GM10248 (cell line): Measurements from ENCODE around the gene CTCFL.

ENCODE experiments used
- CTCF ChIA-PET: fragments of 300-600 bp; sonication (Branson Sonifier 250); formaldehyde crosslinking; extraction: SDS; loops from one replicate; lab custom pipeline; 2021; ENCODE audit warnings: antibody characterized with exemption; lab: Yijun Ruan, JAX
- POLR2A ChIA-PET: fragments of 350-650 bp; sonication (Branson Sonifier 250); formaldehyde crosslinking; extraction: SDS; loops from one replicate; lab custom pipeline; 2020; ENCODE audit warnings: antibody characterized with exemption; lab: Yijun Ruan, JAX
- DNase-seq: peaks from one replicate; pipeline ENCODE4 v3.0.0; 2012; ENCODE audit errors: extremely low spot score
- TF ChIP-seq, protein P1 (sequence below): IDR thresholded peaks from 2 replicates; pipeline ENCODE4 v1.5.1; 2012; ENCODE audit warnings: mild to moderate bottlenecking, low read depth; ENCODE audit errors: extremely low read depth, missing control alignments, control extremely low read depth

CTCFL gene

DNA sequence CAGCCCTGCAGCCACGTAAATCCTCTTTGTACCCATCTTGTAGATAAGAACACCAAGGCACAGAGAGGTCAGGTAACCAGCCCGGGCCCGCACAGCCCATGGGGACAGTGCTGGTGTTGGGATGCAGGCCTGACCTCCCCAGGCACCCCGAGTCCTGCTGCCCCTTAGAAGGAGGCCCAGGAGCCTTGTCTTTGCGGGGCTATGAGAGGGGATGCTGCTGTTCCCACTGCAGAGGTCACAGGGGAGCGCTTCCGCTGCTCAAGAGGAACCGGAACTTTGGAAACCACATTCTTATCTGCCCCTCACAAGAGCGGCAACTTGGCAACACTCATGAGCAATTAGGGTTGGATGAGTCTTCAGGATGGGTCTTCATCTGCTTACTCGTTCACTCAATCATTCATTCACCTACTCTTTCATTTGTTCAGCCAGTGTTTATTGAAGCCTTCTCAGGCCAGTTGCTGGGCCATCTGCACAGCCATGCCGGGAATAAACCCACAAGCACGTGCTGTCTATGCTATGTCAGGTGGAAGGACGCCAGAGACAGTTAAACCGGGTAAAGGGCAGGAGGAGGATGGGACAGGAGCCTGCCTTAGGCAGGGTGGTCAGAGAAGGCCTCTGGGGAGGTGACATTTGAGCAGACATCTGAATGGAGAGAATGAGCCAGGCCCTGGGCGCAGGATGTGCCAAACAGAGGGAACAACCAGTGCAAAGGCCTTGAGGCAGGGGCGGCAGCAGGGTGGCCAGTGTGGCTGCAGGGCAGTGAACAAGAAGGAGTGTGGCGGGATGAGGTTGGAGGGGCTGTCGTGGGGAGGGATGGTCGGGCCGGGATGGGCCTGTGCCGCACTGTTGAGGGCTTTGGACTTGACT lies 72.9 kb downstream of the CTCFL start:
- ChIA-PET CTCF (interaction anchor here (1.0 kb wide), 1 partner anchor 15 kb away, joined by 3 read pairs; no protein-coding TSS in a partner anchor), POLR2A (no interaction called here)
- TF ChIP-seq, protein P1, sequence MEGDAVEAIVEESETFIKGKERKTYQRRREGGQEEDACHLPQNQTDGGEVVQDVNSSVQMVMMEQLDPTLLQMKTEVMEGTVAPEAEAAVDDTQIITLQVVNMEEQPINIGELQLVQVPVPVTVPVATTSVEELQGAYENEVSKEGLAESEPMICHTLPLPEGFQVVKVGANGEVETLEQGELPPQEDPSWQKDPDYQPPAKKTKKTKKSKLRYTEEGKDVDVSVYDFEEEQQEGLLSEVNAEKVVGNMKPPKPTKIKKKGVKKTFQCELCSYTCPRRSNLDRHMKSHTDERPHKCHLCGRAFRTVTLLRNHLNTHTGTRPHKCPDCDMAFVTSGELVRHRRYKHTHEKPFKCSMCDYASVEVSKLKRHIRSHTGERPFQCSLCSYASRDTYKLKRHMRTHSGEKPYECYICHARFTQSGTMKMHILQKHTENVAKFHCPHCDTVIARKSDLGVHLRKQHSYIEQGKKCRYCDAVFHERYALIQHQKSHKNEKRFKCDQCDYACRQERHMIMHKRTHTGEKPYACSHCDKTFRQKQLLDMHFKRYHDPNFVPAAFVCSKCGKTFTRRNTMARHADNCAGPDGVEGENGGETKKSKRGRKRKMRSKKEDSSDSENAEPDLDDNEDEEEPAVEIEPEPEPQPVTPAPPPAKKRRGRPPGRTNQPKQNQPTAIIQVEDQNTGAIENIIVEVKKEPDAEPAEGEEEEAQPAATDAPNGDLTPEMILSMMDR: no peak
- DNase-seq: no peak

DNA sequence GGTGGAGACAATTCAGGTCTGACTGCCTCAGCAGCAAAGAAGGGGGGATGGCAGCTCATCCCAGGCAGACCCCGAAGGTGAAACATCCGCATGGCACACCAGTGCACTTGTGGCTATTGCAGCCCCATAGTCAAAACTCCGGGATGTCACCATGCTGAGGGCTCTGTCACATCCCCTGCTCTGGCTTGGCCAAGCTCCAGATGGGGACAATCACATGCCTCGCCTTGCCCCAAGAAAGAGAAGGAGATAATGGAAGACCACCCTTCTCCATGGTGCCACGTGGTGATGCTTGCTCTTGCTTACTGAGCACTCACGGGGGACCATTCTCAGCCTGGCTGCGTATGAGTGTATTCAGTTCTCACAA lies 73.5 kb downstream of the CTCFL start:
- no peak for DNase-seq
- TF ChIP-seq, protein P1: no peak
- CTCF ChIA-PET: interaction anchor here (1.0 kb wide), 1 partner anchor 16 kb away, joined by 3 read pairs; no protein-coding TSS in a partner anchor
- POLR2A ChIA-PET: no interaction called here

DNA sequence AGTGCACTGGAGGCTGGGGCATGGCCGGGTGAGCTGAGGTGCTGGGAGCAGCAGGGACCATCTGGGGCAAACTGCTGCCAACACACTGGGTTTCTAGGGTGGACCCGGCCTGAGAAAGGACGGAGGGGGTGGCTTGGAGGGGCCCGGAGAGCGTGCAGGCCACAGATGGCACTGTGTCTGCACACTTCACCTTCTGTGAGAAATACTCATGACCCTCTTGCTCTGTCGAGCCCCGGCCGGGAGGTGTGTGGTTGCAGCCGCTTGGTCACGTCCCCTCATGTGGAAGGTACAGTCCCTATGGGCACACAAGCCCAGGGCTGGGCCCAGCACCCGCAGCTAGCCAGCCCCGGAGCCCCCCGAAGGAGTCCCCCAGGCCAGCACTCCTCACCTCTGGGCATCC lies 74.0 kb downstream of the CTCFL start:
- CTCF ChIA-PET: interaction anchor here (1.0 kb wide), 1 partner anchor 17 kb away, joined by 3 read pairs; no protein-coding TSS in a partner anchor
- TF ChIP-seq, protein P1: no peak
- DNase-seq: peak; percentile 48
- POLR2A ChIA-PET: no interaction called here

DNA sequence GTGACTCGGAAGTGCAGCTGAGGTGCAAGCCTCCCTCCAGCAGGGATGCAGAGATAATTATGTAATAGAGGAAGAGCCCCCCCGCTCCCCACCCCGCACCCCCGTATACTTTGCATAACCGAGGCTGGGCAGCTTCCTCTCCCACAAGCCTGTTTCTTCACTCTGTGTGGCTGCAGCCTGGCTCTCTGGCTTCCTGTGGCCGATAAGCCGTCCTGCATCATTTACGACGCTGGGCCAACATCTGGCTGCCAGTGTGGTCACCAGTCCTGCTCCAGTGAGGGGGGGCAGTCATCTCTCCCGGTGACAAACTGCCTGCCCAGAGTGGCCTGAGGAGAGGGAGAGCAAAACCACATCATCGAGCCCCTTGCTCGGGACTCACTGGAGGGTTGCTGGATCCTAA lies 74.5 kb downstream of the CTCFL start:
- TF ChIP-seq, protein P1: no peak
- peak; percentile 78 for DNase-seq
- ChIA-PET POLR2A (no interaction called here), CTCF (no interaction called here)

DNA sequence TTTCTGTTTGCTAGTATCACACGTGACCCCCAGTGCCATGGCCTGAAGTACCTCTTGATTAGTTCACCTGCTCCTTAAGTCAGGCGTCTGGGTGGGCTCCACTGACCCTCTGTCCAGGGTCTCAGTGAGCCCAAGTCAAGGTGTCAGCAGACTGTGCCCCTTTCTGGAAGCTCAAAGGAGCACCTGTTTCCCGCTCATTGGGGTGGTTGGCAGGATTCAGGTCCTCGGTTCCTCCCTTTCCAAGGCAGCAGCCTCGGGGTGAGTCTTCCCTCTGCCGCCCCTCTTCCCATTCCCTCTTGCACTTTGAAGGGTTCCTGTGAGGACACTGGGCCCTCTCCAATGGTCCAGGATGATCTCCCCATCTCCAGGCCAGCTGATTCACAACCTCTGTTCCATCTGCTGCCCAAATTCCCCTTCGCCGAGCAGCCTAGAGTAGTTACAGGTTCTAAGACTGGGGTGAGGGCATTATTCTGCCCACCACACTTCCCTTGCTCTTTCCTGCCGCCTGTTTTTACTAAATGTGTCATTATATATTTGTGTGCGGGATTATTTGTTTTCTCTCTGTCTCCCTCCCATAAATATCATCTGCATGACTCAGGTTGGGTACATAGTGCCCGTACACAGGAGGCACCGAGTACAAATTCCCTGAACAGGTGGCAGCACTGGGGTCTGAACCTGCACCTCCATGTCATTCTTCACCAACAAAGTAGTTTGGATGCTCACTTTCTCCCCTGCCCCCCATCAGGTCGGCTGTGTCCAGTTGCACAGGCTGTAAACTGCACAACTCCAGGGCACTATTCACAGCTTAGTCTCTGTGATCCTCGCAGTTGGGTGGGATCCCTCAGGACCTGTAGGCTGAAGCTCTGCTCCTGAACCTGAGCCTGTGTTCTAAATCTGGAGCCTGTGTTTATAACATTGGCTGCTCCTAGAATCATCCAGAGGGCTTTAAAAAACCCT lies 75.3 kb downstream of the CTCFL start:
- POLR2A ChIA-PET: no interaction called here
- CTCF ChIA-PET: interaction anchor here (0.7 kb wide), 1 partner anchor 31 kb away, joined by 3 read pairs; no protein-coding TSS in a partner anchor
- DNase-seq: no peak
- TF ChIP-seq, protein P1: no peak

DNA sequence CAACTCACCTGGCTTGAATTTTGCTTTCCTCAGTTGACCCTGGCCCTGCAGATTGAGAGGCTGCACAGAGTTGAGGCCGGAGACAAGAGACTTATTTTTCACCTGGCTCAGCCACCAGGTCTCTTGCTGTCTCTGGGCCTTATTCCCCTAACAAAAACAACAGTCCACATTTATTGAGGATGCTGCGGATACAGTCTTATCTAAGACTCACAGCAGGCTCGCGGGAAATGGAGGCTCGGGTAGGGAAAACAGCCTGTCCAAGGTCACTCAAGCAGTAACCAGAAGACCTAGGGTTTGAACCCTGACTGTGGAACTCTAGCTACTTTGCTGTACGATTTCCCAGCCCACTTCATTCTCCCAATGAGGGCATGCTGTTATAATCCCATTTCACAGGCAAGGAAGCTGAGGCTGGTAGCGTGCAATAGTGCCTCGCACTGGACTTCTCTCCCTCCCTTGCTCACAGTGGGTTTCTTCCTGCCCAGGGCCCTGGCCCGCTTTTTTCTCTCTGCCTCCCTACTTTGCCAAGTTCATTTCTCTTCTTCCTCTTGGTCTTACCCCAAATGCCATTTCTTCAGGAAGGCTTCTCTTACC lies 76.1 kb downstream of the CTCFL start:
- ChIA-PET CTCF (interaction anchor here (0.7 kb wide), 1 partner anchor 30 kb away, joined by 3 read pairs; no protein-coding TSS in a partner anchor), POLR2A (no interaction called here)
- DNase-seq: no peak
- TF ChIP-seq, protein P1: no peak
